Measurements from ENCODE around the gene MEF2C. TPM values are rescaled to one million over a fixed set of nuclear protein-coding genes. Genes with fewer than 3 reads are reported as not detected.
A peak's percentile ranks its signal among the peaks of the same experiment; 100 is the strongest.

MEF2C gene
- total RNA-seq, 1 donor from 2014 or later = 54.2 TPM

DNA sequence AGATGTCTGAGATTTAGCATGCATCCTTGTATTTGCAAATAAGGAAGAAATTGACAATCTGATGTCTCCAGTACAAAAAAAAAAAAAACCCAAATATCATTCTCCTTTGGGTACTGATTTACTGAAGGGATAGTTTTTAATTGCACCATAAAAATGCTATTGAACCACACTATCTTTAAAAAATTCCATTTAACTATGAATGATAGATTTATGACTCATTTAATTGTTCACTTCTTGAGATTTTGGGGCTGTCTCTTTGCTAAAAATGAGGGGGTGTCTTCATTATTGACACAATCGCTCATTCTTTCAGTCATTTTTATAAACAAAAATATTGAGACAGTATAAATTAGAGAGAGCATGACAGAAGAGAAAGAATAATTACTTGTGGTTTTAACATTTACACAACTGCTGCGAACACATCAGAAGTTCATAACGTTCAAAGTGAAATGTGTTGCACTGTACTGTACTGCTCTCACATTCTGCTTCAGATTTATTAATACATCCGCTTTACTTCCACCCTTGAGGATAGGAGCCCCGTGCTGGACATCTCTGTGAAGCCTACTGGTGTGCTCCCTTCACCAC lies 142.3 kb downstream of the MEF2C start:
- peaks cover 39% of the 10 kb centered on the region for H3K4me1 ChIP-seq
- TF ChIP-seq, protein P1, sequence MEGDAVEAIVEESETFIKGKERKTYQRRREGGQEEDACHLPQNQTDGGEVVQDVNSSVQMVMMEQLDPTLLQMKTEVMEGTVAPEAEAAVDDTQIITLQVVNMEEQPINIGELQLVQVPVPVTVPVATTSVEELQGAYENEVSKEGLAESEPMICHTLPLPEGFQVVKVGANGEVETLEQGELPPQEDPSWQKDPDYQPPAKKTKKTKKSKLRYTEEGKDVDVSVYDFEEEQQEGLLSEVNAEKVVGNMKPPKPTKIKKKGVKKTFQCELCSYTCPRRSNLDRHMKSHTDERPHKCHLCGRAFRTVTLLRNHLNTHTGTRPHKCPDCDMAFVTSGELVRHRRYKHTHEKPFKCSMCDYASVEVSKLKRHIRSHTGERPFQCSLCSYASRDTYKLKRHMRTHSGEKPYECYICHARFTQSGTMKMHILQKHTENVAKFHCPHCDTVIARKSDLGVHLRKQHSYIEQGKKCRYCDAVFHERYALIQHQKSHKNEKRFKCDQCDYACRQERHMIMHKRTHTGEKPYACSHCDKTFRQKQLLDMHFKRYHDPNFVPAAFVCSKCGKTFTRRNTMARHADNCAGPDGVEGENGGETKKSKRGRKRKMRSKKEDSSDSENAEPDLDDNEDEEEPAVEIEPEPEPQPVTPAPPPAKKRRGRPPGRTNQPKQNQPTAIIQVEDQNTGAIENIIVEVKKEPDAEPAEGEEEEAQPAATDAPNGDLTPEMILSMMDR (IDR thresholded peaks at IDR 0.05; ENCODE audit: borderline replicate concordance) = no peak
- no peaks in the 10 kb centered on the region for H3K9me3 ChIP-seq (replicated peaks)
- intact Hi-C loops (cut with micrococcal nuclease) = loop anchor here (5.0 kb wide), 1 partner anchor 137 kb away; no protein-coding TSS in a partner anchor
- H3K36me3 ChIP-seq = peaks cover 12% of the 10 kb centered on the region
- no peaks in the 10 kb centered on the region for H3K27me3 ChIP-seq (ENCODE audit: low read depth)
- no peak for DNase-seq
- H3K27ac ChIP-seq (replicated peaks) = no peak overlapping the region
- no peak overlapping the region for H3K4me3 ChIP-seq

DNA sequence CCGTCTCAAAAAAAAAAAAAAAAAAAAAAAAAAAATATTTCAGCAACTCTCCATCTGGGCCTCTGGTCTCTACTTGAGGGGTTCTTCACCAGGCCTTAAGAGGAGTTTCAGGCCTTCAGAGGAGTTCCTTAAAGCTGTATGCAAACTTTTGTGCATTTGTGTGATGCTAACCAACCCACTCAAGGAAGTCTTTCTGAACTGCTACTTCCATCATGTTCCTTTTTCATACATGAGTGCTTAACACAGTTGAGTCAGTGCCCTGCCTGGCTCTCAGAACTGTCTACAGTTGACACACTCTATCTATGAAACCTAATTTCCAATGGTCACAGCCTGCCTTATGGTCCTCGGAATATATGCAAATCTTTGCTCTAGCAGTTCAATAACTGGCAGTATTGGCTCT lies 146.5 kb downstream of the MEF2C start:
- intact Hi-C loops (cut with micrococcal nuclease) = no loop called here
- Histone ChIP-seq H3K4me1 (peaks cover 46% of the 10 kb centered on the region), H3K36me3 (peaks cover 2% of the 10 kb centered on the region), H3K9me3 (replicated peaks) (no peaks in the 10 kb centered on the region), H3K27me3 (ENCODE audit: low read depth) (no peaks in the 10 kb centered on the region), H3K4me3 (no peak overlapping the region), H3K27ac (replicated peaks) (no peak overlapping the region)
- no peak for DNase-seq
- TF ChIP-seq, protein P1 (IDR thresholded peaks at IDR 0.05; ENCODE audit: borderline replicate concordance) = no peak

DNA sequence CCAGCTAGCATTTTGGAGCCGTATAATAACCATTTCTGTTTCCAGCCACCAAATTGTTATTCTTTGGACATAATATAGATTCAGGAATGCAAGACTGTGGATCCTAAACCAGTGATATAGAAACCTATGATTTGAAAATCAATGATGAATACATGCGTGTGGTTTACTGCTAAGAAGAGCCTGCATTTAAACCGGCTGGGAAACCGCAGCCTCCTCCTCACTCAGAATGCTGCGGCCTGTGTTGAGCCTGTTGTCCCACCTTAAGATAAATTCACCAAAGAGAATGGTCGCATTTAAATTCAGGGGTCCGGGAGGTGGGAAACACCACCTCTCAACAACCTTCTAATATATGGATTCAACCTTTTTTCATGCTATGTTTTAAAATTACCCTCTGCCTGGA lies 148.0 kb downstream of the MEF2C start:
- DNase-seq = no peak
- peak overlapping the region; percentile 72 for H3K27ac ChIP-seq (replicated peaks)
- H3K9me3 ChIP-seq (replicated peaks) = no peaks in the 10 kb centered on the region
- H3K36me3 ChIP-seq = peaks cover 16% of the 10 kb centered on the region
- intact Hi-C loops (cut with micrococcal nuclease) = loop anchor here (5.0 kb wide), 1 partner anchor 152 kb away; no protein-coding TSS in a partner anchor
- no peaks in the 10 kb centered on the region for H3K27me3 ChIP-seq (ENCODE audit: low read depth)
- peaks cover 61% of the 10 kb centered on the region for H3K4me1 ChIP-seq
- TF ChIP-seq, protein P1 (IDR thresholded peaks at IDR 0.05; ENCODE audit: borderline replicate concordance) = no peak
- peak overlapping the region; percentile 40 for H3K4me3 ChIP-seq

DNA sequence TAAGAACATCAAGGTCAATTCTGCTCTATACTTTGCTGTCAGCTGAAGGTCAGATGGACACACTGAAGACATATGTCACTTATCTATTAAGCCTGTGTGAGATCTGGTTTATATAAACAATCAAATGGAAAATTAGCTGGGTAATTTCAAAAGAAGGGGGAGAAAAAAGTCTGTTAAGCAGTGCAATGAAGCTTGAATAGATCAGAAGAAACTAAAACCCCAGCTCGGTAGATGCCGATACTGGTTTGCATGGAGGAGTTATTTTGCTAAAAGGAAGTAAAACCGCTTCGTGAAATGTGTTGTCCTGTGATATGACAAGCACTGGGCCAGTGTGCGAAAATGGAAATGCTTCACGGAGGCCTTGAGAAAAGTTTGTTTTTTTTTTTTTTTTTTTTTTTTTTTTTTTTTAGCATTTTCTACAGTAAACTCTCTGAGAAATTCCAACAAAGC lies 148.8 kb downstream of the MEF2C start:
- H3K4me1 ChIP-seq = peaks cover 58% of the 10 kb centered on the region
- TF ChIP-seq, protein P1 (IDR thresholded peaks at IDR 0.05; ENCODE audit: borderline replicate concordance) = no peak
- H3K27me3 ChIP-seq (ENCODE audit: low read depth) = no peaks in the 10 kb centered on the region
- intact Hi-C loops (cut with micrococcal nuclease) = loop anchor here (5.0 kb wide), 1 partner anchor 153 kb away; no protein-coding TSS in a partner anchor
- H3K27ac ChIP-seq (replicated peaks) = peak overlapping the region; percentile 72
- H3K9me3 ChIP-seq (replicated peaks) = no peaks in the 10 kb centered on the region
- peak overlapping the region; percentile 40 for H3K4me3 ChIP-seq
- DNase-seq = no peak
- peaks cover 17% of the 10 kb centered on the region for H3K36me3 ChIP-seq

DNA sequence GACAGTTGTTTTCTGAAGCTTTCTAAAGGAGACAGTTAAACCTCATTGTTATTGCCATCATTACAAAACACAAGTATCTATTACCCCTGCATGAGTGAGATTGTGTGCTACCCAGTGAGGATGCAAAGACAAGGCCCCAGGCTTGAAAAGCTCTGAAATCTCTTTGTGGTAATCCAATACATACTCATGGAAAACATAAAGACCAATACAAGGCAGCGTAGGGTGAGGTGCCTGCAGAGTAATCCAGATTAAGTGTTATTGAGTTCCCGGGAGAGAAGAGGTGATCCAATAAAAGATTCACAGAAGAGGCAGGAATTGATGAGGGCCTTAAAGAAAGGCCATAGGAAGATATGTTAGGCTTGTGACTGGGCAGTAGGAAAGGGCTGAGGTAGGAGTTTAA lies 150.1 kb downstream of the MEF2C start:
- Histone ChIP-seq H3K9me3 (replicated peaks) (no peaks in the 10 kb centered on the region), H3K27ac (replicated peaks) (peak overlapping the region; percentile 72), H3K4me3 (no peak overlapping the region), H3K27me3 (ENCODE audit: low read depth) (no peaks in the 10 kb centered on the region), H3K4me1 (peaks cover 58% of the 10 kb centered on the region), H3K36me3 (peaks cover 29% of the 10 kb centered on the region)
- intact Hi-C loops (cut with micrococcal nuclease) = loop anchor here (5.0 kb wide), 1 partner anchor 154 kb away; no protein-coding TSS in a partner anchor
- TF ChIP-seq, protein P1 (IDR thresholded peaks at IDR 0.05; ENCODE audit: borderline replicate concordance) = no peak
- DNase-seq = no peak
